Central memory CD4-positive, alpha-beta T cell (primary cell): ENCODE results near the gene BPIFA1.

Experiments
- DNase-seq: peaks from one replicate; pipeline ENCODE4 v3.0.0; 2022
- total RNA-seq, 3 experiments: gene quantifications; one replicate each; lab custom pipeline; 2026; lab: John Stamatoyannopoulos, UW

The BPIFA1 gene
- total RNA-seq: 0 reads per million in 3 experiments

- DNase-seq: no peak
These were observed at the start of gene BPIFA1 for GRCh38 chr20:33235696-33236095. TSS of gene BPIFA1 (plus strand) at chr20:33235996. CDS start at chr20:33237712, 1,716 bp downstream.

GRCh38 chr20:33187491-33187890, 48.3 kb upstream of the BPIFA1 start:
- no peak for DNase-seq

- no peak for DNase-seq
These were observed 47.4 kb upstream of the BPIFA1 start for GRCh38 chr20:33188421-33188820.

GRCh38 chr20:33191484-33191883, 44.3 kb upstream of the BPIFA1 start:
- no peak for DNase-seq

- no peak for DNase-seq
These were observed 43.8 kb upstream of the BPIFA1 start for GRCh38 chr20:33191955-33192354.

- DNase-seq: no peak
These were observed 42.8 kb upstream of the BPIFA1 start for GRCh38 chr20:33192912-33193501.

- no peak for DNase-seq
These were observed 36.8 kb upstream of the BPIFA1 start for GRCh38 chr20:33199026-33199425.

- no peak for DNase-seq
These were observed 33.3 kb upstream of the BPIFA1 start for GRCh38 chr20:33202451-33202850.

- DNase-seq: no peak
These were observed 32.4 kb upstream of the BPIFA1 start for GRCh38 chr20:33203444-33203843.

- DNase-seq: peak; percentile 10
These were observed 26.0 kb upstream of the BPIFA1 start for GRCh38 chr20:33209789-33210188.

GRCh38 chr20:33210371-33210770, 25.4 kb upstream of the BPIFA1 start:
- no peak for DNase-seq

- no peak for DNase-seq
These were observed 23.9 kb upstream of the BPIFA1 start for GRCh38 chr20:33211817-33212424.

- no peak for DNase-seq
These were observed 18.7 kb upstream of the BPIFA1 start, which contains the start of gene BPIFA3 for GRCh38 chr20:33217052-33217451. TSS of gene BPIFA3 (plus strand) at chr20:33217352. CDS start at chr20:33217537, 185 bp downstream.

GRCh38 chr20:33224399-33224798, 11.4 kb upstream of the BPIFA1 start:
- no peak for DNase-seq

GRCh38 chr20:33229843-33230242, 6.0 kb upstream of the BPIFA1 start:
- DNase-seq: no peak

GRCh38 chr20:33231237-33231636, 4.6 kb upstream of the BPIFA1 start:
- DNase-seq: no peak

- no peak for DNase-seq
These were observed 3.2 kb upstream of the BPIFA1 start for GRCh38 chr20:33232486-33233072.

GRCh38 chr20:33233129-33233774, 2.5 kb upstream of the BPIFA1 start:
- DNase-seq: no peak

GRCh38 chr20:33234050-33234449, 1.7 kb upstream of the BPIFA1 start:
- no peak for DNase-seq

GRCh38 chr20:33236351-33236750, 555 bp downstream of the BPIFA1 start:
- DNase-seq: no peak

- DNase-seq: no peak
These were observed 2.2 kb downstream of the BPIFA1 start for GRCh38 chr20:33237989-33238388.

- DNase-seq: no peak
These were observed 3.6 kb downstream of the BPIFA1 start for GRCh38 chr20:33239418-33239817.

GRCh38 chr20:33239979-33240736, 4.4 kb downstream of the BPIFA1 start:
- DNase-seq: no peak
